Measurements from ENCODE around the gene EMP2.
"Not testable (repeated sequence)": the region's sequence is repeated elsewhere in the genome, so short reads cannot be mapped to it uniquely, and the experiment has no call there.

EMP2 gene

GRCh38 chr16:10579965-10580882, at the start of gene EMP2:
TSS of gene EMP2 (minus strand) at chr16:10580598. CDS start at chr16:10547617, 32,981 bp downstream.
- ATAC-seq (ENCODE audit: low read depth) (no peak), DNase-seq (ENCODE audit: low spot score in 2 of 2) (peak in 1 of 2 donors; percentile 14)
- Mint-ChIP-seq H3K27ac (no peak within 1 kb of the TSS), H3K27me3 (peaks cover 34% of the 10 kb centered on the region), H3K4me1 (peaks cover 9% of the 10 kb centered on the region), H3K4me3 (peak within 1 kb of the TSS; percentile 79), H3K9me3 (no peaks in the 10 kb centered on the region), H3K36me3 (peaks cover 1% of the 10 kb centered on the region)

- H3K36me3 Mint-ChIP-seq, result peaks cover 2% of the 10 kb centered on the region
- no peak overlapping the region for H3K4me3 Mint-ChIP-seq
- H3K27me3 Mint-ChIP-seq, result peaks cover 20% of the 10 kb centered on the region
- ATAC-seq (ENCODE audit: low read depth) (no peak), DNase-seq (ENCODE audit: low spot score in 2 of 2) (no peak)
- peaks cover 2% of the 10 kb centered on the region for H3K4me1 Mint-ChIP-seq
- peaks cover 2% of the 10 kb centered on the region for H3K9me3 Mint-ChIP-seq
- no peak overlapping the region for H3K27ac Mint-ChIP-seq
These were observed 49.2 kb upstream of the EMP2 start for GRCh38 chr16:10629592-10629963.

GRCh38 chr16:10625595-10626357, 45.4 kb upstream of the EMP2 start:
- ATAC-seq (ENCODE audit: low read depth) (no peak), DNase-seq (ENCODE audit: low spot score in 2 of 2) (no peak)
- Mint-ChIP-seq H3K4me3 (no peak overlapping the region), H3K9me3 (peaks cover 2% of the 10 kb centered on the region), H3K36me3 (peaks cover 3% of the 10 kb centered on the region), H3K27me3 (peaks cover 8% of the 10 kb centered on the region), H3K4me1 (peaks cover 4% of the 10 kb centered on the region), H3K27ac (no peak overlapping the region)

GRCh38 chr16:10624527-10624926, 44.1 kb upstream of the EMP2 start:
- no peak overlapping the region for H3K4me3 Mint-ChIP-seq
- DNase-seq (ENCODE audit: low spot score in 2 of 2) (no peak), ATAC-seq (ENCODE audit: low read depth) (no peak)
- no peak overlapping the region for H3K27ac Mint-ChIP-seq
- H3K9me3 Mint-ChIP-seq, result peaks cover 2% of the 10 kb centered on the region
- H3K4me1 Mint-ChIP-seq, result peaks cover 6% of the 10 kb centered on the region
- H3K27me3 Mint-ChIP-seq, result peaks cover 8% of the 10 kb centered on the region
- H3K36me3 Mint-ChIP-seq, result peaks cover 3% of the 10 kb centered on the region

- ATAC-seq (ENCODE audit: low read depth), result no peak
- Mint-ChIP-seq H3K4me1 (peaks cover 11% of the 10 kb centered on the region), H3K36me3 (peaks cover 3% of the 10 kb centered on the region), H3K9me3 (peaks cover 2% of the 10 kb centered on the region), H3K4me3 (no peak overlapping the region), H3K27me3 (peaks cover 8% of the 10 kb centered on the region), H3K27ac (no peak overlapping the region)
- DNase-seq (ENCODE audit: low spot score in 2 of 2), result no peak
These were observed 42.7 kb upstream of the EMP2 start for GRCh38 chr16:10623059-10623458.

GRCh38 chr16:10622036-10622921, 41.9 kb upstream of the EMP2 start:
- Mint-ChIP-seq H3K9me3 (peaks cover 2% of the 10 kb centered on the region), H3K36me3 (peaks cover 3% of the 10 kb centered on the region), H3K4me1 (peaks cover 11% of the 10 kb centered on the region), H3K27ac (no peak overlapping the region), H3K4me3 (no peak overlapping the region), H3K27me3 (peaks cover 7% of the 10 kb centered on the region)
- ATAC-seq (ENCODE audit: low read depth), result no peak
- DNase-seq (ENCODE audit: low spot score in 2 of 2), result no peak

- H3K27me3 Mint-ChIP-seq; H3K27ac Mint-ChIP-seq; ATAC-seq (ENCODE audit: low read depth); H3K36me3 Mint-ChIP-seq; H3K9me3 Mint-ChIP-seq; H3K4me3 Mint-ChIP-seq; DNase-seq (ENCODE audit: low spot score in 2 of 2): not testable (repeated sequence)
- H3K4me1 Mint-ChIP-seq, result peaks cover 11% of the 10 kb centered on the region
These were observed 41.0 kb upstream of the EMP2 start for GRCh38 chr16:10621216-10621949.

- H3K4me3 Mint-ChIP-seq, result no peak overlapping the region
- H3K27ac Mint-ChIP-seq, result no peak overlapping the region
- H3K36me3 Mint-ChIP-seq, result peaks cover 3% of the 10 kb centered on the region
- DNase-seq (ENCODE audit: low spot score in 2 of 2) (no peak), ATAC-seq (ENCODE audit: low read depth) (no peak)
- H3K9me3 Mint-ChIP-seq, result peaks cover 2% of the 10 kb centered on the region
- H3K4me1 Mint-ChIP-seq, result peaks cover 11% of the 10 kb centered on the region
- H3K27me3 Mint-ChIP-seq, result peaks cover 7% of the 10 kb centered on the region
These were observed 39.7 kb upstream of the EMP2 start for GRCh38 chr16:10620120-10620519.

GRCh38 chr16:10619271-10619849, 39.0 kb upstream of the EMP2 start:
- no peak for DNase-seq (ENCODE audit: low spot score in 2 of 2)
- Mint-ChIP-seq H3K27me3 (peaks cover 3% of the 10 kb centered on the region), H3K27ac (no peak overlapping the region), H3K9me3 (no peaks in the 10 kb centered on the region), H3K4me1 (peaks cover 9% of the 10 kb centered on the region), H3K36me3 (no peaks in the 10 kb centered on the region), H3K4me3 (peak overlapping the region; percentile 21)
- peak; percentile 68 for ATAC-seq (ENCODE audit: low read depth)

GRCh38 chr16:10618710-10619209, 38.4 kb upstream of the EMP2 start:
- Mint-ChIP-seq H3K27ac (no peak overlapping the region), H3K4me1 (peaks cover 9% of the 10 kb centered on the region), H3K27me3 (peaks cover 3% of the 10 kb centered on the region), H3K4me3 (no peak overlapping the region), H3K36me3 (no peaks in the 10 kb centered on the region), H3K9me3 (no peaks in the 10 kb centered on the region)
- ATAC-seq (ENCODE audit: low read depth) (no peak), DNase-seq (ENCODE audit: low spot score in 2 of 2) (no peak)

GRCh38 chr16:10617662-10618420, 37.4 kb upstream of the EMP2 start:
- no peaks in the 10 kb centered on the region for H3K9me3 Mint-ChIP-seq
- ATAC-seq (ENCODE audit: low read depth) (no peak), DNase-seq (ENCODE audit: low spot score in 2 of 2) (no peak)
- no peak overlapping the region for H3K4me3 Mint-ChIP-seq
- H3K27ac Mint-ChIP-seq, result no peak overlapping the region
- H3K4me1 Mint-ChIP-seq, result peaks cover 11% of the 10 kb centered on the region
- no peaks in the 10 kb centered on the region for H3K36me3 Mint-ChIP-seq
- peaks cover 3% of the 10 kb centered on the region for H3K27me3 Mint-ChIP-seq
